Ishikawa (cell line): ENCODE data around the gene TPD52L1.

Experiments used
- CEBPB ChIP-seq: IDR thresholded peaks from 2 replicates; pipeline ENCODE4 v1.6.1; 2012
- CREB1 ChIP-seq: IDR thresholded peaks from 2 replicates; pipeline ENCODE4 v1.6.1; 2012; ENCODE audit warnings: low read depth
- EGR1 ChIP-seq: IDR thresholded peaks from 2 replicates; pipeline ENCODE4 v1.6.1; 2012
- EP300 ChIP-seq: IDR thresholded peaks from 2 replicates; pipeline ENCODE4 v1.6.1; 2012; ENCODE audit warnings: borderline replicate concordance
- FOXM1 ChIP-seq: IDR thresholded peaks from 2 replicates; pipeline ENCODE4 v1.6.1; 2012; ENCODE audit warnings: low read depth, borderline replicate concordance
- NFIC ChIP-seq: IDR thresholded peaks from 2 replicates; pipeline ENCODE4 v1.6.1; 2012
- RAD21 ChIP-seq: IDR thresholded peaks from 2 replicates; pipeline ENCODE4 v1.6.1; 2012; ENCODE audit warnings: low read depth
- TAF1 ChIP-seq: IDR thresholded peaks from 2 replicates; pipeline ENCODE4 v1.6.1; 2012; ENCODE audit warnings: low read depth, mild to moderate bottlenecking
- TCF12 ChIP-seq: IDR thresholded peaks from 2 replicates; pipeline ENCODE4 v1.6.1; 2012; ENCODE audit warnings: low read depth
- TEAD4 ChIP-seq: IDR thresholded peaks from 2 replicates; pipeline ENCODE4 v1.6.1; 2012
- YY1 ChIP-seq: IDR thresholded peaks from 2 replicates; pipeline ENCODE4 v1.6.1; 2012; ENCODE audit warnings: low read depth
- ZBTB7A ChIP-seq: IDR thresholded peaks from 2 replicates; pipeline ENCODE4 v1.6.1; 2012; ENCODE audit warnings: low read depth
- TF ChIP-seq, protein P1 (sequence below): IDR thresholded peaks from 2 replicates; pipeline ENCODE4 v1.6.1; 2012; ENCODE audit warnings: low read depth, mild to moderate bottlenecking
- TF ChIP-seq, protein P2 (sequence below): IDR thresholded peaks from 2 replicates; pipeline ENCODE4 v1.6.1; 2012
- TF ChIP-seq, protein P3 (sequence below): IDR thresholded peaks from 2 replicates; pipeline ENCODE4 v1.6.1; 2012

The TPD52L1 gene

DNA sequence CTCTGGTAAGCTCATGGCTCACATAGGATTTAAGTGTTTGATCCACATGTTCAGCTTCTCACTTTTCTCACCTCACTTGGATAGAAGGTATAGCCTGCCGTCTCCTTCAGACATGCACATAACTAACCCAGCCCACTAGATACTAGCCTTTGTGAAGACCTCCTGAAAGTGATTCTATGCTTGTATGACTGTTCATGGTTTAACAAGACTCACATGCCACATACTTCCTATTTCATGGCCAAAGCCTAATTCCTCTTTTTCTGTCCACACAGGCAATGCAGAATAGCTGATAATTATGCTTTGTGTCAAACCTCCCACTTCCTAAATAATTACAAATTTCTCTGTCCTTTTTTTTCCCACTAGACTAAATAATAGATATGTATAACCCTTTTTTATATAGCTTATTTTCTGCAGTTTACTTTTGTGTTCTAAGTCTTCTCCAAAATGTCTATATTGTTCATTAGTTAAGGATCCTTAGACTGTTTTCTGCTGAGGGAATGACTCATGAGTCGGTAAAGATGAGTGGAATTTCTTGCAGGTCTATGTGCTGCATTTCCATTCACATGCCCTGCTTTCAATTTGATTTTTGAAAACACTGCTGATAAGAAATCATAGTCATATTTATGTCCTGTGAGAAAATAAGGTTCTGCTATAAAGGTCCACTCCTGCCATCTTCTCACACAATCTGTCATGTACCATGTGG lies 105.2 kb downstream of the TPD52L1 start:
- TF ChIP-seq ZBTB7A (no peak), EGR1 (no peak), FOXM1 (no peak), TEAD4 (no peak)
- TF ChIP-seq, protein P1, sequence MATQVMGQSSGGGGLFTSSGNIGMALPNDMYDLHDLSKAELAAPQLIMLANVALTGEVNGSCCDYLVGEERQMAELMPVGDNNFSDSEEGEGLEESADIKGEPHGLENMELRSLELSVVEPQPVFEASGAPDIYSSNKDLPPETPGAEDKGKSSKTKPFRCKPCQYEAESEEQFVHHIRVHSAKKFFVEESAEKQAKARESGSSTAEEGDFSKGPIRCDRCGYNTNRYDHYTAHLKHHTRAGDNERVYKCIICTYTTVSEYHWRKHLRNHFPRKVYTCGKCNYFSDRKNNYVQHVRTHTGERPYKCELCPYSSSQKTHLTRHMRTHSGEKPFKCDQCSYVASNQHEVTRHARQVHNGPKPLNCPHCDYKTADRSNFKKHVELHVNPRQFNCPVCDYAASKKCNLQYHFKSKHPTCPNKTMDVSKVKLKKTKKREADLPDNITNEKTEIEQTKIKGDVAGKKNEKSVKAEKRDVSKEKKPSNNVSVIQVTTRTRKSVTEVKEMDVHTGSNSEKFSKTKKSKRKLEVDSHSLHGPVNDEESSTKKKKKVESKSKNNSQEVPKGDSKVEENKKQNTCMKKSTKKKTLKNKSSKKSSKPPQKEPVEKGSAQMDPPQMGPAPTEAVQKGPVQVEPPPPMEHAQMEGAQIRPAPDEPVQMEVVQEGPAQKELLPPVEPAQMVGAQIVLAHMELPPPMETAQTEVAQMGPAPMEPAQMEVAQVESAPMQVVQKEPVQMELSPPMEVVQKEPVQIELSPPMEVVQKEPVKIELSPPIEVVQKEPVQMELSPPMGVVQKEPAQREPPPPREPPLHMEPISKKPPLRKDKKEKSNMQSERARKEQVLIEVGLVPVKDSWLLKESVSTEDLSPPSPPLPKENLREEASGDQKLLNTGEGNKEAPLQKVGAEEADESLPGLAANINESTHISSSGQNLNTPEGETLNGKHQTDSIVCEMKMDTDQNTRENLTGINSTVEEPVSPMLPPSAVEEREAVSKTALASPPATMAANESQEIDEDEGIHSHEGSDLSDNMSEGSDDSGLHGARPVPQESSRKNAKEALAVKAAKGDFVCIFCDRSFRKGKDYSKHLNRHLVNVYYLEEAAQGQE, result no peak

DNA sequence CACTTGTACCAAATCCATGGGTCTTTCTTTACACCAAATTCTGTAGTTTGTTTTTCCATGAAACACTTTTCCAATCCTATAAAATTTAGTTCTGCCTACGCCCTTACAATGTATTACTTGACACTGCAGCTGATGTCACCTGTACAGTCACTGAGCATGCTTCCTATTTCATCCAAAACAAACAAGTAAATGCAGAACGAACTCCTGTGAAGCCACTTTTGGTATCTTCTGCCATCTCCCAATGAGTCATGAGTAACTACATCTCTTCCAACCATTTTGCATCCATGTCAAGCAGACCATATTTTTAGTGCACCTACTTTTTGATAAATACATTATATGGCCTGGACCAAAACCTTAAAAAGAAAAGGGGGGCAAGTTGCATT lies 105.8 kb downstream of the TPD52L1 start:
- TF ChIP-seq TCF12, result no peak
- TF ChIP-seq ZBTB7A, result no peak
- no peak for TF ChIP-seq EP300
- no peak for TF ChIP-seq FOXM1

DNA sequence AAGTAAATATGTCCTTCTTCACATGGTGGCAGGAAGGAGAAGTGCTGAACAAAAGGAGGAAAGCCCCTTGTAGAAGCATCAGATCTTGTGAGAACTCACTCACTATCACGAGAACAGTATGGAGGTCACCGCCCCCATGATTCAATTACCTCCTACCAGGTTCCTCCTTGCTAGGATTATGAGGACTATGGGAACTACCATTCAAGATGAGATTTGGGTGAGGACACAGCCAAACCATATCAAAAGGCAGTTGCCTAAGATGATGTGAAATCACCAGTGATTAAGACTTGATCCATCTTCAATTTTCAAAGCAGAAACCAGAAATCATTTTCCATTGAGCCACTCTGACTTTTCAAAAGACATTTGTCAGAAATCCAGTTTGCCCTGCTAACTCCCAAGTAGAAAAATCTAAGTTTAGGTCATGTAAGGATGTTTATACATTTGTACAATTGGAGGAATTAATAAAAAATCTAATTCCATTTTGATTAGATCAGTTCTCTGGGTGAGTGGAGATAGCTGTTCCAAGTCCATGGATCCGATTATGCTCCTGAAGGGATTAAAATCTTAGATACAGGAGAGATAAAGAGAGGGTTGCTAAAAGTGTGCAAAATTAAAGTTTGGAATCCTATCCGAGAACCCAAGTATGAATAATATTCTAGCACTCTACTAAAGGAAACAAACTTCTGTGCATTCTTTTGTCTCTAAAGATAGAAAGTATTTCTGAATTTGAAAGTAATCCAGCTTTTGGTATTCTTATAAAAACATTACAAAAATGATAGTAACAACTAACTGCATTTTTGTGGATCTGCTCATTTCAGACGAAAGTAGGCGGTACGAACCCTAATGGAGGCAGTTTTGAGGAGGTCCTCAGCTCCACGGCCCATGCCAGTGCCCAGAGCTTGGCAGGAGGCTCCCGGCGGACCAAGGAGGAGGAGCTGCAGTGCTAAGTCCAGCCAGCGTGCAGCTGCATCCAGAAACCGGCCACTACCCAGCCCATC lies 108.7 kb downstream of the TPD52L1 start:
- TF ChIP-seq RAD21, result no peak

DNA sequence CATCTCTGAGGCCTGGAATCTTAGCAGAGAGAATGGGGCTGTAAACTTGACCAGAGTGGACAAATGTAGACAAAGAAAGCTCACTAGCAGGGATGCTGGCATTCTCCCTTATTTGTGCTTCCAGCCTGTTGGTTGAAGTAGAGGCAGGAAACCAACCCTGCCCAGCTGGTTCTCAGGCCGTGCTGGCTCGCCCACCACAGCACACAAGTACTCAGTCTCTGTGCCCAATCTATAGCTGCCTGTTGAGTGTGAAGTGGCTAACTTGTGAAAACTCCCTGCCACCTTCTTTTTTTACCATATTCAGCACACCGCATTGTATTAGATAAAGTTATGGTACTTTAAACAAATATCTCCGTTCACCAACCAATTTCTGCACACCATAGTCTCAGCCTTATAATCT lies 110.9 kb downstream of the TPD52L1 start:
- TF ChIP-seq CREB1 (no peak), CEBPB (no peak), FOXM1 (no peak), EGR1 (no peak), TAF1 (no peak), EP300 (no peak), ZBTB7A (no peak), YY1 (no peak), TCF12 (no peak), NFIC (no peak), RAD21 (no peak), TEAD4 (no peak)
- TF ChIP-seq, protein P2, sequence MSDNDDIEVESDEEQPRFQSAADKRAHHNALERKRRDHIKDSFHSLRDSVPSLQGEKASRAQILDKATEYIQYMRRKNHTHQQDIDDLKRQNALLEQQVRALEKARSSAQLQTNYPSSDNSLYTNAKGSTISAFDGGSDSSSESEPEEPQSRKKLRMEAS, result no peak
- TF ChIP-seq, protein P1, result no peak
- TF ChIP-seq, protein P3, sequence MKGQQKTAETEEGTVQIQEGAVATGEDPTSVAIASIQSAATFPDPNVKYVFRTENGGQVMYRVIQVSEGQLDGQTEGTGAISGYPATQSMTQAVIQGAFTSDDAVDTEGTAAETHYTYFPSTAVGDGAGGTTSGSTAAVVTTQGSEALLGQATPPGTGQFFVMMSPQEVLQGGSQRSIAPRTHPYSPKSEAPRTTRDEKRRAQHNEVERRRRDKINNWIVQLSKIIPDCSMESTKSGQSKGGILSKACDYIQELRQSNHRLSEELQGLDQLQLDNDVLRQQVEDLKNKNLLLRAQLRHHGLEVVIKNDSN, result no peak

DNA sequence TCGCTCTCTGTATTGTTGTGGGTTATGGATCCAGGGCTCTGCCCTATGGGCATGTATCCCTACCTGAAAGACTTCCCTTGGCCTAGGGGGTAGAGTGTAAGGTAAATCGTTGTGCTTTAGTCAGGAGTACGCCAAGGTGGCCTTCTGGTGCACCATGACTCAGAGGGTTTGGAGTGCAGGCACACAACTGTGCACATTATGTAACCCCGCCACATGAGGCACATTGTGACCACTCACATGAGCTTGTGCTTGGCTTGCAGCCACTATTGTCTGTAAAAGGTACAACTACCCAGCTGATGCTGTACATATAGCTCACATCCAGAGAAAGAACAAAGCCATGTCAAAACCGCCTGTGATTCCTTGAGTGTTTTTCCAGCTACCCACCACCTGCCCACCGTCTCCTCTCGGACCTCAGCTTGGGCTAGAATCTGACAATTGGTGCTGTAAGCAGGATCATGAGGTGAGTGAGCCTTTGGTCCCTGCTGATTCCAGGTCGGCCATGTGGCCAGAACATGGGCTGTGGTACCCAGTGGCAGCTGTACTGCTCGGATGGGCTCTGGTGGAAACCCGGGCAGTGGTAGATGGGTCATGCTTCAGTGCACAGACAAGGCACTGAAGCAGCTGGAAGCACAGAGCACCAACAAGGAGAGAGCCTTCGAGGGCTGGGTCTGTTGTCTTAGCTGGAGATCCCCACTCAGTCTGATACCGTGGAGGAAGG lies 114.4 kb downstream of the TPD52L1 start:
- TF ChIP-seq ZBTB7A (no peak), FOXM1 (no peak), EP300 (peak; percentile 82; the same call in 1 of the 2 replicates), RAD21 (peak; percentile 4; the same call in 1 of the 2 replicates), EGR1 (no peak), NFIC (peak; percentile 94), TCF12 (peak; percentile 82), YY1 (no peak), TEAD4 (peak; percentile 62), CEBPB (peak; percentile 83), CREB1 (no peak), TAF1 (no peak)
- TF ChIP-seq, protein P3, result peak; percentile 82
- TF ChIP-seq, protein P2, result peak; percentile 84
- TF ChIP-seq, protein P1, result no peak
